Subcutaneous adipose tissue (tissue), 4 donors: ENCODE measurements around the gene TMEM176B. TPM values are rescaled to one million over a fixed set of nuclear protein-coding genes. Genes with fewer than 3 reads are reported as not detected.

Source experiments
- CTCF ChIP-seq: fragments of 450-650 bp; IDR thresholded peaks from one replicate; pipeline ENCODE4 v1.5.1; 2016; ENCODE audit warnings: low read depth, mild to moderate bottlenecking, control low read depth, antibody characterized with exemption, moderate library complexity
- total RNA-seq, 4 donors: library from RNA; depleted of rRNA; stranded (reverse); fragments of >200 nt; gene quantifications; one replicate each; pipeline ENCODE4 v1.1.0, GENCODE V29; 2016

TMEM176B gene
- total RNA-seq, 4 donors from 2014 or later = 11.3 to 43.0 (median 26.0) TPM

GRCh38 chr7:150845421-150845861 lies 45.3 kb upstream of the TMEM176B start:
- TF ChIP-seq CTCF = no peak

GRCh38 chr7:150842716-150843115 lies 42.6 kb upstream of the TMEM176B start:
- no peak for TF ChIP-seq CTCF

GRCh38 chr7:150842018-150842417 lies 41.9 kb upstream of the TMEM176B start:
- TF ChIP-seq CTCF = no peak

GRCh38 chr7:150838965-150839650 lies 38.9 kb upstream of the TMEM176B start:
- TF ChIP-seq CTCF = no peak

- TF ChIP-seq CTCF = no peak
Measured at GRCh38 chr7:150835702-150836280, 35.6 kb upstream of the TMEM176B start.

- TF ChIP-seq CTCF = no peak
Measured at GRCh38 chr7:150835019-150835418, 34.9 kb upstream of the TMEM176B start.

GRCh38 chr7:150831851-150832250 lies 31.7 kb upstream of the TMEM176B start:
- no peak for TF ChIP-seq CTCF
